Cardiac fibroblast (primary cell): ENCODE data around the gene ATP6V1F.

ENCODE experiments used
- DNase-seq, 2 donors: peaks; one replicate each; pipeline versions ENCODE4 v3.0.0 to v3.0.0-alpha.2; 2010; ENCODE audit warnings: low read depth in 2 of 2
- H3K4me3 ChIP-seq, 2 donors: replicated peaks in 1 of 2; 1 replicate in 1 of 2; 2 replicates in 1 of 2; pipeline ENCODE4 v1.5.1; 2011; ENCODE audit warnings: low read depth in 2 of 2, low read length in 2 of 2, mild to moderate bottlenecking in 2 of 2, moderate library complexity in 1 of 2
- CTCF ChIP-seq: IDR thresholded peaks from one replicate; pipeline ENCODE4 v1.5.1; 2011; ENCODE audit warnings: low read depth, mild to moderate bottlenecking, low read length, inconsistent platforms

Gene ATP6V1F

GRCh38 chr7:128862571-128863432 is at the start of gene ATP6V1F:
ATP6V1F (plus strand) TSS chr7:128862856; CDS start chr7:128862905, 49 bp downstream.
- peak; percentile 98 for DNase-seq
- peak within 1 kb of the TSS; percentile 95 to 97 for H3K4me3 ChIP-seq
- no peak for TF ChIP-seq CTCF

- TF ChIP-seq CTCF: no peak
- no peak overlapping the region for H3K4me3 ChIP-seq
- no peak for DNase-seq
Measured at GRCh38 chr7:128814499-128814898, 48.2 kb upstream of the ATP6V1F start.

GRCh38 chr7:128815289-128815942 is 47.2 kb upstream of the ATP6V1F start:
- no peak overlapping the region for H3K4me3 ChIP-seq
- no peak for DNase-seq
- TF ChIP-seq CTCF: no peak

GRCh38 chr7:128818694-128819093 is 44.0 kb upstream of the ATP6V1F start:
- no peak overlapping the region for H3K4me3 ChIP-seq
- DNase-seq: no peak
- no peak for TF ChIP-seq CTCF

- no peak overlapping the region for H3K4me3 ChIP-seq
- no peak for TF ChIP-seq CTCF
- DNase-seq: no peak
Measured at GRCh38 chr7:128821724-128822123, 40.9 kb upstream of the ATP6V1F start.

- no peak overlapping the region for H3K4me3 ChIP-seq
- no peak for DNase-seq
- no peak for TF ChIP-seq CTCF
Measured at GRCh38 chr7:128826512-128826911, 36.1 kb upstream of the ATP6V1F start.
